DMS79 (cell line): ENCODE measurements around the gene ZNF74.
A peak's percentile ranks its signal among the peaks of the same experiment; 100 is the strongest.
"Not testable (repeated sequence)": the region's sequence is repeated elsewhere in the genome, so short reads cannot be mapped to it uniquely, and the experiment has no call there.

Source experiments
- DNase-seq: peaks from one replicate; lab custom pipeline; 2025; lab: John Stamatoyannopoulos, UW

Gene ZNF74

DNA sequence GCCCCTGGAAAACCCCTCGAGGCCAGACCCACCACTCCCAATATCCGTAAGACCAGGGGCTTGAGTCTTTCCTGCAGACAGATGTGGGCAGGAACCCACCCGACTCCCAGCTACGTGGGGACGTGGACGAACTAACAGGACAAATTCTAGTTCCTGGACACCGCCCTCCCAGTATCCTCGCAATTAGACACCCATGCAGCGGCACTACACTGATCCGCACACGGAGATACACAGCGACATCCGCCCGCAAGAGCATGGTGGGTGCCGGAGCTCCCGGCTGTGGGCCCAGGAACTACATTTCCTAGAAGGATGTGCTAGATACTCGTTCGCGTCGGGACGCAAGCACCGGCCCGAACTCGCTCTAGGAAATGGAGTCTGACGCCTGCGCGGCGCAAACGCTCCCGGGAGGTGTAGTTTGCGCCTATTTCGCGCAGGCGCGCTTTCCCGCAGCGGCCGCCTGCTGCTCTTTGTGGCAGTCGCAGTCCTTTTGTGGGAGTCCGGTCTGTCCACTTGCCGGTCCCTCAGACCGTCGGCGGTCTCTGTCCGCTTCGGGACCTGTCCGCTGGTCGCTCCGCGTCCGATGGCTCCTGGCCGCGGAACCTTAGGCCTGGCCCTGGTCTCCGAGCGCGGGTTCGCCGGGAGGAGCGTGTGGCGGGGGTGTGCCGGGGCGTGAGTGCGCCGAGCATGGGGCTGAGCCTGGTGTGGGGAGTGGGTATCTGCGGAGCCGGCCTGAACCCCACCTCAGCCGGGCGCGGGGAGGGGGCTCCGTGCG, at the start of gene ZNF74:
ZNF74 (plus strand) TSS at position 447 of the 772 bp plus-strand sequence. CDS start 478 bp downstream, outside the sequence.
- DNase-seq = peak; percentile 68

DNA sequence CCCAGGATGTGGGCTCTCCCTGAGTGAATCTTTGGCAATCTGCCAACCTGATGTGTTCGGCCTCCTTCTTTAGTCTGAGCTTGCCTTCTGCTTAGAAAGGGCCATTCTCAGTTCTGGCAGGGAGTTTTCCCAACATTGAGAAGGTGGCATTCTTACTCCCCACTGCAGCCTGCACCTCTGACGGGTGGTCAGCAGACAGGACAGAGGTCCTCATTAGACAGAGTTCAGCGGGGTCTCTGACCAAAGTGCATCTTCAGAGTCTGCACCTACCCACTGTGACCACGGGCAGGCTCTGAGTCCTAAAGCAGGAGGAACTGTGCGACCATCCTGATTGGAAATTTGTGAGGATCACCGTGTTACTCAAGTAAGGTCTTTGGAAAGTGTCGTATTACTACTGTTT, 47.4 kb upstream of the ZNF74 start:
- DNase-seq = not testable (repeated sequence)

DNA sequence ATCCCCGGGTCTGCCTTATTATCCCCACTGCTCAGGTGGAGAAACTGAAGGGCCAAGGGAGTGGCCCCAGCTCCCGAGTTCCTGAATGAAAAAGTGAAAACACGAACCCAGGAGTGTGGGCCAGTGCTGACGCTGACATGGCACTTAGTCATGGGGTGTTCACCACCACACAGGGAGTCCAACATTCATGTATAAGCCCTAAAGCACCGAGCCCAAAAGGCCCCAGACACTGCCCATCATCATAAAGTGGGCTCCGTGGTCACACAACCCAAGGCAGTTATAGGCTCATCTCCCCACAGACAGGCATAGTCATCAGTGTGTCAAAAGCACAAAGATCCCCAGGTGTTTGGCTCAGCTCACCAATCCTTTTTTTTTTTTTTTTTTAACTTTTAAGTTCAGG, 41.4 kb upstream of the ZNF74 start:
- not testable (repeated sequence) for DNase-seq

DNA sequence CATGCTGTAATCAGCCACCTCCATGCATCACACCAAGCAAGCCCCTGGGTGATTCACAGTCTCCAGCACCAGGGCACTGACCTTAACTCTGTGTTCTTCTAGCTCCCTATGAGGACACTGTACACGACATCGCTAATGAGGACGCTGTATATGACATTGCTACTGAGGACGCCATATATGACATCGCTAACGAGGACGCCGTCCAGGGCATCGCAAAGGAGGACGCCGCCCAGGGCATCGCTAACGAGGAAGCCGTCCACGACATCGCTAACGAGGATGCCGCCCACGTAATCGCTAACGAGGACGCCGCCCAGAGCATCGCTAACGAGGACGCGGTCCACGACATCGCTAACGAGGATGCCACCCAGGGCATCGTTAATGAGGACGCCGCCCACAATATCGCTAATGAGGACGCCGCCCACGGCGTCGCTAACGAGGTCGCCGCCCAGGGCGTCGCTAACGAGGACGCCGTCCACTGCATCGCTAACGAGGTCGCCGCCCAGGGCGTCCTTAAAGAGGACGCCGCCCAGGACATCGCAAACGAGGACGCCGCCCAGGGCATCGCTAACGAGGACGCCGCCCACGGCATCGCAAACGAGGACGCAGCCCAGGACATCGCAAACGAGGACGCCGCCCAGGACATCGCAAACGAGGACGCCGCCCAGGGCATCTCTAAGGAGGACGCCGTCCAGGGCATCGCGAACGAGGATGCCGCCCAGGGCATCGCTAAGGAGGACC, 39.5 kb upstream of the ZNF74 start:
- no peak for DNase-seq

DNA sequence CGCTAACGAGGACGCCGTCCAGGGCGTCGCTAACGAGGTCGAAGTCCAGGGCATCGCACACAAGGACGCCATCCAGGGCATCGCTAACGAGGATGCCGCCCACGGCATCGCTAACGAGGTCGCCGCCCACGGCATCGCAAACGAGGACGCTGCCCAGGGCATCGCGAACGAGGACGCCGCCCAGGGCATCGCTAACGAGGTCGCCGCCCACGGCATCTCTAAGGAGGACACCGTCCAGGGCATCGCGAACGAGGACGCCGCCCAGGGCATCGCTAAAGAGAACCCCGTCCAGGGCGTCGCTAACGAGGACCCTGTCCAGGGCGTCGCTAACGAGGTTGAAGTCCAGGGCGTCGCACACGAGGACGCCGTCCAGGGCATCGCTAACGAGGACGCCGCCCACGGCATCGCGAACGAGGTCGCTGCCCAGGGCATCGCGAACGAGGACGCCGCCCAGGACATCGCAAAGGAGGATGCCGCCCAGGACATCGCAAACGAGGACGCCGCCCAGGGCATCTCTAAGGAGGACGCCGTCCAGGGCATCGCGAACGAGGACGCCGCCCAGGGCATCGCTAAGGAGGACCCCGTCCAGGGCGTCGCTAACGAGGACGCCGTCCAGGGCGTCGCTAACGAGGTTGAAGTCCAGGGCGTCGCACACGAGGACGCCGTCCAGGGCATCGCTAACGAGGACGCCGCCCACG, 37.9 kb upstream of the ZNF74 start:
- not testable (repeated sequence) for DNase-seq

DNA sequence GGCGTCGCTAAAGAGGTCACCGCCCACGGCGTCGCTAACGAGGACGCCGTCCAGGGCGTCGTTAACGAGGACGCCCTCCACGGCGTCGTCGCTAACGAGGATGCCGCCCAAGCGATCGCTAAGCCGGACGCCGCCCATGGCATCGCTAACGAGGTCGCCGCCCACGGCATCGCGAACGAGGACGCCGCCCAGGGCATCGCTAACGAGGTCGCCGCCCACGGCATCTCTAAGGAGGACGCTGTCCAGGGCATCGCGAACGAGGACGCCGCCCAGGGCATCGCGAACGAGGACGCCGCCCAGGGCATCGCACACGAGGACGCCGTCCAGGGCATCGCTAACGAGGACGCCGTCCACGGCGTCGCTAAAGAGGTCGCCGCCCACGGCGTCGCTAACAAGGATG, 37.0 kb upstream of the ZNF74 start:
- DNase-seq = not testable (repeated sequence)

DNA sequence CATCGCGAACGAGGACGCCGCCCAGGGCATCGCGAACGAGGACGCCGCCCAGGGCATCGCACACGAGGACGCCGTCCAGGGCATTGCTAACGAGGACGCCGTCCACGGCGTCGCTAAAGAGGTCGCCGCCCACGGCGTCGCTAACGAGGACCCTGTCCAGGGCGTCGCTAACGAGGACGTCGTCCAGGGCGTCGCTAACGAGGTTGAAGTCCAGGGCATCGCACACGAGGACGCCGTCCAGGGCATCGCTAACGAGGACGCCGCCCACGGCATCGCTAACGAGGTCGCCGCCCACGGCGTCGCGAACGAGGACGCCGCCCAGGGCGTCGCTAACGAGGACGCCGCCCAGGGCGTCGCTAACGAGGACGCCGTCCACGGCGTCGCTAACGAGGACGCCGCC, 36.0 kb upstream of the ZNF74 start:
- DNase-seq = not testable (repeated sequence)

DNA sequence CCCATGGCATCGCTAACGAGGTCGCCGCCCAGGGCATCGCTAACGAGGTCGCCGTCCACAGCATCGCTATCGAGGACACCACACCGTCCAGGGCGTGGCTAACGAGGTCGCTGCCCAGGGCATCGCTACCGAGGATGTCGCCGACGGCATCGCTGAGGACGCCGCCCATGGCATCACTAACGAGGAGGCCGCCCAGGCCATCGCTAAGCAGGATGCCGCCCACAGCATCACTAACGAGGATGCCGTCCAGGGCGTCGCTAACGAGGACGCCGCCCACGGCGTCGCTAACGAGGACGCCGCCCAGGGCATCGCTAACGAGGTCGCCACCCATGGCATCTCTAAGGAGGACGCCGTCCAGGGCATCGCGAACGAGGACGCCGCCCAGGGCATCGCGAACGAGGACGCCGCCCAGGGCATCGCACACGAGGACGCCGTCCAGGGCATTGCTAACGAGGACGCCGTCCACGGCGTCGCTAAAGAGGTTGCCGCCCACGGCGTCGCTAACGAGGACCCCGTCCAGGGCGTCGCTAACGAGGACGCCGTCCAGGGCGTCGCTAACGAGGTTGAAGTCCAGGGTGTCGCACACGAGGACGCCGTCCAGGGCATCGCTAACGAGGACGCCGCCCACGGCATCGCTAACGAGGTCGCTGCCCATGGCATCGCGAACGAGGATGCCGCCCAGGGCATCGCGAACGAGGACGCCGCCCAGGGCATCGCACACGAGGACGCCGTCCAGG, 35.3 kb upstream of the ZNF74 start:
- DNase-seq = not testable (repeated sequence)

DNA sequence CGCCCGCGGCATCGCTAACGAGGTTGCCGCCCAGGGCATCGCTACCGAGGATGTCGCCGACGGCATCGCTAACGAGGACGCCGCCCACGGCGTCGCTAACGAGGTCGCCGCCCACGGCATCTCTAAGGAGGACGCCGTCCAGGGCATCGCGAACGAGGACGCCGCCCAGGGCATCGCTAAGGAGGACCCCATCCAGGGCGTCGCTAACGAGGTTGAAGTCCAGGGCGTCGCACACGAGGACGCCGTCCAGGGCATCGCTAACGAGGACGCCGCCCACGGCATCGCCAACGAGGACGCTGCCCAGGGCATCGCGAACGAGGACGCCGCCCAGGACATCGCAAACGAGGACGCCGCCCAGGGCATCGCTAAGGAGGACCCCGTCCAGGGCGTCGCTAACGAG, 33.7 kb upstream of the ZNF74 start:
- DNase-seq = not testable (repeated sequence)

DNA sequence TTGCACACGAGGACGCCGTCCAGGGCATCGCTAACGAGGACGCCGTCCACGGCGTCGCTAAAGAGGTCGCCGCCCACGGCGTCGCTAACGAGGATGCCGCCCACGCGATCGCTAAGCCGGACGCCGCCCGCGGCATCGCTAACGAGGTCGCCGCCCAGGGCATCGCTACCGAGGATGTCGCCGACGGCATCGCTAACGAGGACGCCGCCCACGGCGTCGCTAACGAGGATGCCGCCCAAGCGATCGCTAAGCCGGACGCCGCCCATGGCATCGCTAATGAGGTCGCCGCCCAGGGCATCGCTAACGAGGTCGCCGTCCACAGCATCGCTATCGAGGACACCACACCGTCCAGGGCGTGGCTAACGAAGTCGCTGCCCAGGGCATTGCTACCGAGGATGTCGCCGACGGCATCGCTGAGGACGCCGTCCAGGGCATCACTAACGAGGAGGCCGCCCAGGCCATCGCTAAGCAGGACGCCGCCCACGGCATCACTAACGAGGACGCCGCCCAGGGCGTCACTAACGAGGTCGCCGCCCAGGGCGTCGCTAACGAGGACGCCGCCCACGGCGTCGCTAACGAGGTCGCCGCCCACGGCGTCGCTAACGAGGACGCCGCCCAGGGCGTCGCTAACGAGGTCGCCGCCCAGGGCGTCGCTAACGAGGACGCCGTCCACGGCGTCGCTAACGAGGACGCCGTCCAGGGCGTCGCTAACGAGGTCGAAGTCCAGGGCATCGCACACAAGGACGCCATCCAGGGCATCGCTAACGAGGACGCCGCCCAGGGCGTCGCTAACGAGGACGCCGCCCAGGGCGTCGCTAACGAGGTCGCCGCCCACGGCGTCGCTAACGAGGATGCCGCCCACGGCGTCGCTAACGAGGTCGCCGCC, 32.8 kb upstream of the ZNF74 start:
- DNase-seq = not testable (repeated sequence)

DNA sequence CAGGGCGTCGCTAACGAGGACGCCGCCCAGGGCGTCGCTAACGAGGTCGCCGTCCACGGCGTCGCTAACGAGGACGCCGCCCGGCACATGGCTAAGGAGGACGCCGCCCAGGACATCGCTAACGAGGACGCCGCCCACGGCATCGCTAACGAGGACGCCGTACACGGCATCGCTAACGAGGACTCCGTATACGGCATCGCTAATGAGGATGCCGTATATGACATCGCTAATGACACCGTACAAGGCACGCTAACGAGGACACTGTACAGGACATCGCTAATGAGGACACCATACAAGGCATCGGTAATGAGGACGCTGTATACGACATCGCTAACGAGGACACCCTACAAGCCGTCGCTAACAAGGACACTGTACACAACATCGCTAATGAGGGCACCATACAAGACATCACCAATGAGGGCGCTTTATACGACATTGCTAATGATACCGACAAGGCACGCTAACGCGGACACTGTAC, 32.2 kb upstream of the ZNF74 start:
- DNase-seq = not testable (repeated sequence)

DNA sequence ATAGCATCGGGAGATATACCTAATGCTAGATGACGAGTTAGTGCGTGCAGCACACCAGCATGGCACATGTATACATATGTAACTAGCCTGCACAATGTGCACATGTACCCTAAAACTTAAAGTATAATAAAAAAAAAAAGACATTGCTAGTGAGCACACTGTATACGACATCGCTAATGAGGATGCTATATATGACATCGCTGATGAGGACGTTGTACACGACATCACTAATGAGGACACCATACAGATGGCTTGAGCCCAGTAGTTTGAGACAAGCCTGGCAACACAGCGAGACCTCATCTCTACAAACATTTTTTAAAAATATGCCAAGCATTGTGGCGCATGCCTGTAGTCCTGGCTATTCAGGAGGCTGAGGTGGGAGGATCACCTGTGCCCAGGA, 31.5 kb upstream of the ZNF74 start:
- DNase-seq = not testable (repeated sequence)

DNA sequence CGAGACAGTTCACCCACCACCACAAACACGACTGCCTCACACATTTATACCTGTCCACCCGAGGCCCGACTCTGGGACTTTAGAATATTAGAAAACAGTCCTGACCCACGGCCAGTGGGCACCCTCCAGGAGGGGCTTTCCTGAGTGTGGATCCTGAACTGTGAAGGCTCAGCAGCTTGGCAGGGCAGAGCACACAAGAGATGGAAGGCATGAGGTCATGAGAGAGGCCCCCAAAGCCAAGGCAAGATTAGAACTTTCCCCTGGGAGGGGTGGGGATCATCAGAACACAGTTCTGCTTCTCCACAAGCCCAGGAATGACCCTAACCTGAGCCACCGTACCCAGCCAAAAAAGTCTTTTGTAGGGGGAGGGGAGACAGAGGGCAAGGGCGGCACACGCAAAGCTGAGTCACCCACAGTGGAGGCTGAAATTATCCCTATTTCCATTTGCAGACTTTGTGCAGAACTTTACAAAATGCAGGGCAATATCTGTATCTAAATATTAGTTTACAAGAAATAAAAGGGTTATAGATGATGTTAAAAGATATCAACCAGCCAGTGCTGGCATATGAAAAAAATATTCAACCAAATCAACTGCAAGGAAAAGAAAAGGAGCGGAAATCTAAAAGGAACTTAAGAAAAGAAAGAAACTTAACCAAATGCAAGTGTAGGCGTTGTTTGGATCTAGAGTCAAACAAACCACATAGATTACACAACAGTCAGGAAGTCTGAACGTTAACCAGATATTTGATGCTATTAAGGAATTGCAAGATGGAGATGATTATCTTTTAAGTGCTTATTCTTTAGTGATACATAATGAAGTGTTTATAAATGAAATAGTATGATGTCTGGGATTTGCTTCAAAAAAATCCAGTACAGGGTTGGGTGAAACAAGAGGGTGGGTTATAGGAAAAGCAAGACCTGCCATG, 29.4 kb upstream of the ZNF74 start:
- not testable (repeated sequence) for DNase-seq

DNA sequence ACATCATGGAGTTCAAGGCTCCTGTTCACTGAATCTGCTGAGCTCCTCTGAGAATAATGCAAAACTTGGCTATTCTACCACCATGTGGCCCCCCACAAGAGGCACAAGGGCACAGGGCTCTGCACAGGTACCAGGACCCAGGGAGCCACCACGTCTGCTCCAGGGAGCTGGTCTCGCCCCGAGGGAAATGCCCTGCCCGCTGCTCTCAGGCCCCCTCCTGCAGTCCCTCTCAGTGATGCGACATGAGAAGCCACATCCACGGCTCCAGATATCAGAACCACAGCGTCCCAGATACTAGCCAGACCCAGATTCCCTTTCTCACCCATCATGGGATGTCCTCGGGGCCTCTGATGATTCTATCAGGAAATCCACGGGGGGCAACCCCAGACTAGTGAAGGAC, 27.1 kb upstream of the ZNF74 start:
- DNase-seq = not testable (repeated sequence)

DNA sequence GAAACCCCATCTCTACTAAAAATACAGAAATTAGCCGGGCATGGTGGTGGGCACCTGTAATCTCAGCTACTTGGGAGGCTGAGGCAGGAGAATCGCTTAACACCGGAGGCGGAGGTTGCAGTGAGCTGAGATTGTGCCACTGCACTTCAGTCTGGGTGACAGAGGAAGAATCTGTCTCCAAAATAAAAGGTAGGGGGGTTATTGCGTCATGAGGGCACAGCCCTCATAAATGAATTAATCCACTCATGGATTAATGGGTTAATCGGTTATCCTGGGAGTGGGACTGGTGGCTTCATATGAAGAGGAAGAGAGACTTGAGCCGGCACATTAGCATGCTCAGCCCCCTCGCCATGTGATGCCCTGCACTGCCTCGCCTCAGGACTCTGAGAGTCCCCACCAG, 25.1 kb upstream of the ZNF74 start:
- not testable (repeated sequence) for DNase-seq

DNA sequence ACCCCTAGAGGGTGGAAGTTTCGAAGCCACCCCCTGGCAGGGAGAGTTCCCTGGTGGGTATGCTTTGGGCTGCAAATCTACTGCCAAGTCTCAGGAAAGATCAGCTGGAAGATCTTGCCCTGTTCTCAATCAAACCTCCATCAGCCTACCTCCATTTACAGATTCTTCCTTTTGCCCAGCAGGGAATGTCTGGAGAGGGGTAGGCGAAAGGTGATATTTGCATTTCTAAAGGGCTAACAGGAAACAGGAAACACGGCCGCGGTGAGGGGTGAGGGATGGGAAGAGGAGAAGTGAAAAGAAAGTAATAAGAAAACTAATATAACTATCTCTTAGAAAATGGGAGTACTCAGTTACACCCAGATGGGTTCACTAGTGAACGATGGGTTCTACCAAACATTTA, 22.3 kb upstream of the ZNF74 start:
- not testable (repeated sequence) for DNase-seq

DNA sequence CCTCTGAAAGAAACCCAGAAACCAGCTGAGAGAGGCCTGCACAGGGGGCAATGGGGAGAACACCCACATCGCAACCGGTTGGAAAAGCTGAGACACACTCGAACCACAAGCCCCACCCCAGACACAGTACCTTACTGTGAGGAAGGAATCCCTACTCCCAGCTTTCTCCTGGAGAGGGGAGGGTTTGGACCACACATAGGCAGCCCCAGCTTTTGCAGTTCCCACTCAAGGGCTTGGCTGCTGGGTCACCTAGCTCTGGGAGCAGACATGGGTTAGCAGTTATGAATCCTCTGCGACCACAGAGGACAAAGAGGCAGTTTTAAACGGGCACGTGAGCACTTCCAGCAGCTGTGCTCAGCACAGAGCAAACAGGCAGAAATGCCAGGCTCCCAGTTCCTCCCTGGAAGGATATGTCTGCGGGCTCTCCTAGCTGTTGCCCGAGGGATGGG, 21.5 kb upstream of the ZNF74 start:
- not testable (repeated sequence) for DNase-seq

DNA sequence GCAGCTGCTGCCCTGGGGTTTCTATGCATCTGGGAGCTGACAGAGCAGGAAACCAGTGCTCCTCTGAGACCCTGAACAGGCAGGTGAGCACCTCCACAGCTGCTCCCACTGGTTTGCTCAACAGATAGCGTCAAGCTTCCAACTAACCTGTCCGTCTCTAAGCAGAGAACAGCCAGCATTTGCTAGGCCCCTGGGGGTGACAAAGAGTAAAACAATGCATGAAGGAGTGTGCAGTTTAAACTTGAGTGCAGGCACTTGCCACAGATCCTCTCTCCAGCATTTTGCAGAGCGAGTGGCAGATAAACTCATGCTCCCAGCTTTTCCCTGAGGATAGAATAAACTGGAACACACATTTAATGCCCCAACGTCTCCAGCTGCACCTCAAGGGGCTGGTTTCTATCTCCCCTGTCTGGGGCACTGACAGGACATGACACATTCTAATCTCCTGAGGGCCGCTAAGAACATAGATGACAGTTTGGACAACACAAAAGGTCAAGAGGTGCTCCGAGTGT, 20.7 kb upstream of the ZNF74 start:
- DNase-seq = peak; percentile 27

DNA sequence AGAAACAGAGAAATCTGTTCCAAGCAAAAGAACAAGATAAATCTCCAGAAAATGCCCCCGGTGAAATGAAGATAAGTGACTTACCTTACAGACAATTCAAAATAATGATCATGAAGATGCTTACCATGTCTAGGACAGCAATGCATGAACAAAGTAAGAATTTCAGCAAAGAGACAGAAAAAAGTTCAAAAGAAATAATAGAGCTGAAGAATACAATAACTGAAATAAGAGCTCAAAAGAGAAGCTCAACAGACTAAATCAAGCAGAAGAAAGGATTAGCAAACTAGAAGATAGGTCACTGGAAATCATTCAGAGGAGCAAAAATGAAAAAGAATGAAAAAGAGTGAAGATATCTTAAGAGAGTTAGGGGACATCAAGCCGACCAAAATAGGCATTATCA, 19.8 kb upstream of the ZNF74 start:
- DNase-seq = not testable (repeated sequence)
